GM21717 (cell line): ENCODE data around the gene LRRC32.
"Not testable (repeated sequence)": the region's sequence is repeated elsewhere in the genome, so short reads cannot be mapped to it uniquely, and the experiment has no call there.

Experiments used
- ATAC-seq: cut with Tn5 transposase; IDR thresholded peaks from one replicate; pipeline ENCODE4 v1.9.1; 2021; ENCODE audit warnings: mild to moderate bottlenecking, moderate library complexity; ENCODE audit not compliant: unreplicated experiment

Gene LRRC32

GRCh38 chr11:76617553-76618265 lies 52.8 kb downstream of the LRRC32 start:
- no peak for ATAC-seq

- no peak for ATAC-seq
These were observed 53.6 kb downstream of the LRRC32 start for GRCh38 chr11:76616676-76617552.

DNA sequence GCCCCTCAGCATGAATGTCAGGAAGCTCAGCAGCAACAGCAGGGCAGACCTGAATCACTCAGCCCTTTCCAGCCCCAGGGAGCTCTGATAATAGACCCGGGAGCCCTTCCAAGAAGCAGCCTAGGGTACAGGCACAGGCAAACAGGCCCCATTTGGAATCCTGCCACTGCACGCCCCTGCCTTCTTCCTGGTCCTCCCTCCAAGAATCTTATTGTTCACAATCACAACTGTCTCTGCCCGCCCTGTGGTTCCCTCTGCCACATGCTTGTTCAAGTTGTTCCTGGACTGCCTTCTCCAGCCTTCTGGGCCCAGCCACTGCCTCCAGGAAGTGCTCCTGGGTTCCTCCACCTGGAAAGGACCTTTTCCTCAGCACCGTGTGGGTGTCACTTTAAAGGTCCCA lies 54.6 kb downstream of the LRRC32 start:
- no peak for ATAC-seq

GRCh38 chr11:76614471-76615179 lies 55.9 kb downstream of the LRRC32 start:
- no peak for ATAC-seq

GRCh38 chr11:76613901-76614300 lies 56.6 kb downstream of the LRRC32 start:
- no peak for ATAC-seq

- no peak for ATAC-seq
These were observed 58.3 kb downstream of the LRRC32 start for GRCh38 chr11:76612226-76612625.

DNA sequence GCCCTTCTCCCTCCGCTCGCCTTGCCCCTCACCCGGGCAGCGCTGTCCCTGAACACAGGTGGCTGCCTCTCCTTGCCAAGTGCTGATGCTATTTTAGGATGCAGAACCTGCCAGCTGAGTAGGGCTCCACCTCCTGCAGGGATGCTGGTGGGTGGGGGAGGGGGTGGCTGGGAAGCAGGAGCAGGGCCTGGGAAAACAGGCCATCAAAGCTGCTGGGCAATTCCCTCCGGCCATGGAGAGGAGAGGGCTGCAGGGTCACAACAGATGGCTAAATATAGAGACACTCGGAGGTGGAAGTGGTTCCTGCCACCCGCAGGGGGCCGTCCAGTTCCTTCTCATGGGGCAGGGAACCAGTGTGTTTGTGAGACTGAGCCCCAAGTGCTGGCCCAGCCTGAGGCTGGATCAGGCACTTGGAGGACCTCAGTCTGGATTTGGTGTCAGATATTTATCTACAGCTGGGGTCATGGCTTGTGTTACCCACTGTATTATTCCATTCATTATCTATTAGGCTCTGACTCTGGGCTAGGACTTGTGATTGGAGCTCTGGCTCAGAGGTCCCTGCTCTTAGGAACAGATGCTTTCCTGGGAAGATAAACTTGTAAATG lies 59.6 kb downstream of the LRRC32 start:
- ATAC-seq: no peak

DNA sequence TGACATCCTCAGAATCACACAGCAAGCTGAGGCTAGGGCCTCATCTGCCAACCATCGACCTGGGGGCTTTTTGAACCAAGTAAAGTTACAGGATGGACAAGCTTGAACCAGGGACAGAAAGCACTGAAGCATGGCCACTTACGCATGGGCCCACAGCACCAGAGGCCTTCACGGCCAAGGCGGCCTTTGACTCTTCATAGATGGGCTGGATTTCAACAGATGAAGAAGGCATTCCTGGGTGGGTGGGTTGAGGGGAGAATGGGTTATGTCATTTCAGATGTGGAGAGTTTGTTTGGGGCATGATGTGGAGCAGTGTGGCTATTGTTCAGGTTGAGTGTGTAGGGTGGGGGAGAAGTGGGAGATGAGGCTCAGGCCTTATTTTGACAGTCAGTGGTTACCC lies 60.2 kb downstream of the LRRC32 start:
- no peak for ATAC-seq

GRCh38 chr11:76609736-76610370 lies 60.7 kb downstream of the LRRC32 start:
- no peak for ATAC-seq

- ATAC-seq: not testable (repeated sequence)
These were observed 61.6 kb downstream of the LRRC32 start for GRCh38 chr11:76608879-76609460.

DNA sequence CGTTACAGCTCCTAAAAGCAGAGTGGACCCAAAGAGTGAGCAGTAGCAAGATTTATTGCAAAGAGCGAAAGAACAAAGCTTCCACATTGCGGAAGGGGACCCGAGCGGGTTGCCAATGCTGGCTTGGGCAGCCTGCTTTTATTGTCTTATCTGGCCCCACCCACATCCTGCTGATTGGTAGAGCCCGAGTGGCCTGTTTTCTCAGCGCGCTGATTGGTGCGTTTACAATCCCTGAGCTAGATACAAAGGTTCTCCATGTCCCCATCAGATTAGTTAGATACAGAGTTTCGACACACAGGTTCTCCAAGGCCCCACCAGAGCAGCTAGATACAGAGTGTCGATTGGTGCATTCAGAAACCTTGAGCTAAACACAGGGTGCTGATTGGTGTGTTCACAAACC lies 62.3 kb downstream of the LRRC32 start:
- not testable (repeated sequence) for ATAC-seq
